Tibial artery (tissue), 4 donors: ENCODE measurements around the gene UNC93B1.

Source experiments
- DNase-seq, 2 donors: peaks; one replicate each; pipeline ENCODE4 v3.0.0-alpha.2; 2019
- H3K27ac ChIP-seq, 2 donors: fragments of 200-600 bp; sonication (generic) in 1 of 2; 1 replicate in 1 of 2; 2 replicates in 1 of 2; pipeline ENCODE4 v1.5.1; 2018 to 2019; ENCODE audit warnings: mild to moderate bottlenecking in 1 of 2
- H3K27me3 ChIP-seq, 2 donors: fragments of 200-600 bp; sonication (generic) in 1 of 2; one replicate each; pipeline versions ENCODE4 v1.5.1 to v1.6.0; 2016 to 2019
- H3K36me3 ChIP-seq, 3 donors: fragments of 200-600 bp; sonication (generic) in 2 of 3; one replicate each; pipeline ENCODE4 v1.5.1; 2016 to 2019; ENCODE audit warnings: mild to moderate bottlenecking in 2 of 3
- H3K4me1 ChIP-seq, 4 donors: fragments of 200-600 bp; sonication (generic) in 2 of 4; 1 replicate in 3 of 4; 2 replicates in 1 of 4; pipeline ENCODE4 v1.5.1; 2016 to 2019
- H3K4me3 ChIP-seq, 2 donors: fragments of 200-600 bp; sonication (generic) in 1 of 2; 1 replicate in 1 of 2; 2 replicates in 1 of 2; pipeline ENCODE4 v1.5.1; 2018 to 2019; ENCODE audit warnings: mild to moderate bottlenecking in 2 of 2
- H3K9me3 ChIP-seq, 3 donors: fragments of 200-600 bp; sonication (generic) in 1 of 3; one replicate each; pipeline ENCODE4 v1.5.1; 2016 to 2019
- intact Hi-C: fragments of 100-400 bp; cut with DNase I; formaldehyde crosslinking; loops from one replicate; pipeline ENCODE4 v1.15.0; 2023; ENCODE audit warnings: low total_unique reads
- TF ChIP-seq, protein P1 (sequence below), 2 experiments: fragments of 200-600 bp in 1 of 2; fragments of 450-650 bp in 1 of 2; IDR thresholded peaks; one replicate each; pipeline ENCODE4 v1.5.1; 2017 to 2019; ENCODE audit warnings: antibody characterized with exemption in 2 of 2, mild to moderate bottlenecking in 1 of 2, moderate library complexity in 1 of 2

Gene UNC93B1

DNA sequence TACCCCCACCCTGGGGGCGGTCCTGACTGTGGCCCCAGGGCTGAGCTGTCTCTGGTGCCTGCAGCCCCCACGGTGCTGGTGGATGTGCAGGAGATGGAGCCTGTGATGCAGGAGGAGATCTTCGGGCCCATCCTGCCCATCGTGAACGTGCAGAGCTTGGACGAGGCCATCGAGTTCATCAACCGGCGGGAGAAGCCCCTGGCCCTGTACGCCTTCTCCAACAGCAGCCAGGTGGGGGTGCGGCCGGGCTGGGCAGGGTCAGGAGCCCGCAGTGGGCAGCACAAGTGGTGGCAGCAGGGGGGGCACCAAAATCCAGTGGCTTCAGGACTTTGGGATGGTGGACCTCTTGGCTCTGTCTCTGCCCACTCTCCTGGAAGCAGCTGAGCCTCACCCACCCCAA is 18.6 kb upstream of the UNC93B1 start:
- peaks cover 0 to 6% (median under 1%) of the 10 kb centered on the region in 4 donors for H3K4me1 ChIP-seq
- H3K27ac ChIP-seq, result no peak overlapping the region
- H3K4me3 ChIP-seq, result no peak overlapping the region
- peaks cover 5 to 23% (median 17%) of the 10 kb centered on the region in 3 donors for H3K36me3 ChIP-seq
- DNase-seq, result no peak
- H3K27me3 ChIP-seq, result no peaks in the 10 kb centered on the region
- H3K9me3 ChIP-seq, result no peaks in the 10 kb centered on the region
- TF ChIP-seq, protein P1, sequence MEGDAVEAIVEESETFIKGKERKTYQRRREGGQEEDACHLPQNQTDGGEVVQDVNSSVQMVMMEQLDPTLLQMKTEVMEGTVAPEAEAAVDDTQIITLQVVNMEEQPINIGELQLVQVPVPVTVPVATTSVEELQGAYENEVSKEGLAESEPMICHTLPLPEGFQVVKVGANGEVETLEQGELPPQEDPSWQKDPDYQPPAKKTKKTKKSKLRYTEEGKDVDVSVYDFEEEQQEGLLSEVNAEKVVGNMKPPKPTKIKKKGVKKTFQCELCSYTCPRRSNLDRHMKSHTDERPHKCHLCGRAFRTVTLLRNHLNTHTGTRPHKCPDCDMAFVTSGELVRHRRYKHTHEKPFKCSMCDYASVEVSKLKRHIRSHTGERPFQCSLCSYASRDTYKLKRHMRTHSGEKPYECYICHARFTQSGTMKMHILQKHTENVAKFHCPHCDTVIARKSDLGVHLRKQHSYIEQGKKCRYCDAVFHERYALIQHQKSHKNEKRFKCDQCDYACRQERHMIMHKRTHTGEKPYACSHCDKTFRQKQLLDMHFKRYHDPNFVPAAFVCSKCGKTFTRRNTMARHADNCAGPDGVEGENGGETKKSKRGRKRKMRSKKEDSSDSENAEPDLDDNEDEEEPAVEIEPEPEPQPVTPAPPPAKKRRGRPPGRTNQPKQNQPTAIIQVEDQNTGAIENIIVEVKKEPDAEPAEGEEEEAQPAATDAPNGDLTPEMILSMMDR (IDR thresholded peaks at IDR 0.05), result no peak
- intact Hi-C loops, result no loop called here

DNA sequence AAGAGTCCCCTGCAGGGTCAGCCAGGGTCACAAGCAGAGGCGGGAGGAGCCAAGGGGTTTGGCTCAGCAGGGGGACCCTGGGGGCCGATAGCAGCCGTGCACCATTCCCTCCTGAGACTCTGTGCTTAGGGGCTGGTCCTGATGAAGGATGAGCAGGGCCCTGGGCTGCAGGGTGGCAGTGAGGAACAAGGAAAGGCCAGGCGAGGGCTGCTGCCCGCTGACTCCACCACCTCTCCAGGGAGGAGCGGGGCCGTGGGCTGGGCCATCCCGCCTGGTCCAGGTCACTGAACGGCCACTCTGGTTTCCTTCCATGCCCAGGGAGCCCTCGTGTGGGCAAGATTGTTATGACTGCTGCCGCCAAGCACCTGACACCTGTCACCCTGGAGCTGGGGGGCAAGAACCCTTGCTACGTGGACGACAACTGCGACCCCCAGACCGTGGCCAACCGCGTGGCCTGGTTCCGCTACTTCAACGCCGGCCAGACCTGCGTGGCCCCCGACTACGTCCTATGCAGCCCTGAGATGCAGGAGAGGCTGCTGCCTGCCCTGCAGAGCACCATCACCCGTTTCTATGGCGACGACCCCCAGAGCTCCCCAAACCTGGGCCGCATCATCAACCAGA is 17.4 kb upstream of the UNC93B1 start:
- TF ChIP-seq, protein P1 (IDR thresholded peaks at IDR 0.05), result no peak
- intact Hi-C loops, result no loop called here
- no peaks in the 10 kb centered on the region for H3K9me3 ChIP-seq
- no peak overlapping the region for H3K4me3 ChIP-seq
- no peak overlapping the region for H3K27ac ChIP-seq
- DNase-seq, result no peak
- H3K27me3 ChIP-seq, result no peaks in the 10 kb centered on the region
- H3K36me3 ChIP-seq, result peaks cover 5 to 23% (median 17%) of the 10 kb centered on the region in 3 donors
- H3K4me1 ChIP-seq, result peaks cover 0 to 19% (median 9%) of the 10 kb centered on the region in 4 donors

DNA sequence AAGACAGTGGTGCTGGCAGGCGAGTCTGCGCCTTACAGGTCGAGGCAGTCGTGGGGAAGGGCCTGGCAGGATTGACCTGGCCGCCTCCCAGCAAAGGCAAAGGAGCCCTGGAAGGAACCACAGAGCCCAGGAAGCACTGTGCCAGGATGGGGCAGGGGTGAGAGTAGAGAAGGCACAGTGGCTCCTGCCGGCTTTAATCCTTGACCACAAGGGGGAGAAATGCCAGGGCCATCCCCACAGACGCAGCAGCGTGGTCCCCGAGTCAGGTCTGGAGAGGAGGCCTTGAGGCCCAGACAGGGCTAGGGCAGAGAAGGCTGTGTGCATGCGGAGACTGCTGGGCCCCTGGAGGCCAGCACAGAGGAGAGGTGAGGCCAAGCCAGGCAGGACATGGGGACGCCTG is 16.7 kb upstream of the UNC93B1 start:
- peaks cover 5 to 18% (median 17%) of the 10 kb centered on the region in 3 donors for H3K36me3 ChIP-seq
- no peaks in the 10 kb centered on the region for H3K9me3 ChIP-seq
- no peak overlapping the region for H3K4me3 ChIP-seq
- TF ChIP-seq, protein P1 (IDR thresholded peaks at IDR 0.05), result no peak
- H3K4me1 ChIP-seq, result peaks cover 0 to 20% (median 9%) of the 10 kb centered on the region in 4 donors
- DNase-seq, result no peak
- no peak overlapping the region for H3K27ac ChIP-seq
- intact Hi-C loops, result no loop called here
- no peaks in the 10 kb centered on the region for H3K27me3 ChIP-seq

DNA sequence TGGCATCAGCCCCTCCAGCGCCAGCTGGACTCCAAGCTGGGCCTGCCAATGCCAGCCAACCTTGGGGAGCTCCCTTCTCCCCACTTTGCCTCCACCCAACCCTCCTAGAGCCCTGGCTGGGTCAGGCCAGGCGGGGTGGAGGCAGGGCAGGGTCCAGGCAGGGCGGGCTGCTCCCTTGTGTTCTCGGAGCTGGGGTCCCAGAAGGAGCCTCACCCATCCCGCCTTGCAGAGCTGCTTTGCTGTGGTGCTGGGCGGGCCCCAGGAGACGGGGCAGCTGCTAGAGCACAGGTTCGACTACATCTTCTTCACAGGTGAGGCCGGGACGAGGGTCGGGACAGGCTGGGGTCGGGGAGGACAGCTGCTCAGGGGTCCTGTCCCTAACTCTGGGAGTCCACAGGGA is 15.6 kb upstream of the UNC93B1 start:
- Histone ChIP-seq H3K27me3 (no peaks in the 10 kb centered on the region), H3K36me3 (peaks cover 5 to 8% (median 7%) of the 10 kb centered on the region in 3 donors), H3K27ac (no peak overlapping the region), H3K4me1 (peaks cover 4 to 30% (median 18%) of the 10 kb centered on the region in 4 donors), H3K4me3 (no peak overlapping the region), H3K9me3 (no peaks in the 10 kb centered on the region)
- no peak for DNase-seq
- TF ChIP-seq, protein P1 (IDR thresholded peaks at IDR 0.05), result no peak
- intact Hi-C loops, result no loop called here

DNA sequence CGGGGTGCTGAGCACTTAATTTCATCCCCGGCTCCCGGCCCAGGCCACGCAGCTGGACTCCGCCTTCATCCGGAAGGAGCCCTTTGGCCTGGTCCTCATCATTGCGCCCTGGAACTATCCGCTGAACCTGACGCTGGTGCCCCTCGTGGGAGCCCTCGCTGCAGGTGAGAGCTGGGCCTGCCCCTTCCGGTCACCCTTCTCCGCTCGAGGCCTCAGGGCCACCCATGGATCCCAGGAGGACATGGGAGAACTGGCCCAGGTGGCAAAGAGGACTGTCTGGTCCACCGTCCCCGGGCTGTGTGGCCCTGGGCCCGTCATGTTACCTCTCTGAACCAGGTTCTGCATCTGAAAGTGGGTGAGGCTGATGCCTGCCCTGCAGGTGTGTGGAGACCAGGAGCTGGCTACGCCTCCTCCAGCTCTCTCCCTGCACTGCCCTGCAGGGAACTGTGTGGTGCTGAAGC is 14.9 kb upstream of the UNC93B1 start:
- H3K27me3 ChIP-seq, result no peaks in the 10 kb centered on the region
- H3K36me3 ChIP-seq, result peaks cover 0 to 4% (median 0%) of the 10 kb centered on the region in 3 donors
- H3K27ac ChIP-seq, result no peak overlapping the region
- intact Hi-C loops, result no loop called here
- no peaks in the 10 kb centered on the region for H3K9me3 ChIP-seq
- H3K4me1 ChIP-seq, result peaks cover 4 to 37% (median 25%) of the 10 kb centered on the region in 4 donors
- DNase-seq, result no peak
- H3K4me3 ChIP-seq, result no peak overlapping the region
- TF ChIP-seq, protein P1 (IDR thresholded peaks at IDR 0.05), result no peak
